ENCODE measurements around the gene ADNP2. TPM values are rescaled to one million over a fixed set of nuclear protein-coding genes. Genes with fewer than 3 reads are reported as not detected.

The ADNP2 gene
- total and polyA plus RNA-seq, 2 of the 13 experiments (the other 11 are each of a cell fraction or from before 2014, with no cell fraction given), result 10.8 to 25.5 TPM

DNA sequence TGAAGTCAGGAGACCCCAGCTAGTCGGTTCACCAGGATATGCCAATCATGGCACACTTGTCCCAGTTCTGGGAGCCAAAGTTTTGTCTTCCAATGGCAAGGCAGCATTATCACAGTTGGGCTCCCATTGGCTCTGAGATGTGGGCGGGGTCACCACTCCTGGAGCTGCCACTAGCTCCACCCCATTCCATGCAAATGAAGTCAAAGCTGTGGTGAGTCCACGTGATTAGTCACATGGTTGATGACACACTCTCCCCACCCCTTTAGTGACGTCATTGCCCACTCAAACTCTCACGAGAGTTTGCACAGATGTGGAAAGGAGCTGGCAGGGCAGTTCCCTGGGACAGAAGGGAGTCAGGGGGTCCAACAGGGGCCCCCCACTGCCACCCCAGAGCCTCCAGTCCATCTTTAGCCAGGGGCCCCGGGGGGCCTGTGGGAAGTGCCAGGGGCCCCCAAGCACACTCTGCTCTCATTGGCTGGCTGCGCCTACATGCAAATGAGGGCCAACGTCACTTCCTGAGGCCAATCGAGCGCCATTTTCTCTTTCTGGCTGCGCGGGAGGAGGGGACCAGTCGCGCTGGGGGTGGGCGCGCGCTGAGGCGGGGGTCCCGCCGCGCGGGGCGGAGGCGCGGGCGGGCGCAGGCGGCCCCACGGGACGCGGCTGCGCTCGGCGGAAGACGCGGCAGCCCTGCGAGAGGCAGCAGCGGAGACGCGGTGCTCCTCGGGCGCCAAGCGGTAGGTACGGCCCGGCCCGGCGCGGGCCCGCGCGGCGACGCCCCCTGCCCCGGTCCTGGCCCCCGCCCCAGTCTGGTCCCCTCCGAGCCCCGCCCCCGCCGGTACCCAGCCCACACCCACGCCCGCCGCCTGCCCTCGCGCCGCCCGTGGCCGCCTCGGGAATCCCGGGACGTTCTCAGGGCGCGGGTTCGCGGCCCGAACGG lies at the start of gene ADNP2 (continued):
- TF ChIP-seq, protein P1, sequence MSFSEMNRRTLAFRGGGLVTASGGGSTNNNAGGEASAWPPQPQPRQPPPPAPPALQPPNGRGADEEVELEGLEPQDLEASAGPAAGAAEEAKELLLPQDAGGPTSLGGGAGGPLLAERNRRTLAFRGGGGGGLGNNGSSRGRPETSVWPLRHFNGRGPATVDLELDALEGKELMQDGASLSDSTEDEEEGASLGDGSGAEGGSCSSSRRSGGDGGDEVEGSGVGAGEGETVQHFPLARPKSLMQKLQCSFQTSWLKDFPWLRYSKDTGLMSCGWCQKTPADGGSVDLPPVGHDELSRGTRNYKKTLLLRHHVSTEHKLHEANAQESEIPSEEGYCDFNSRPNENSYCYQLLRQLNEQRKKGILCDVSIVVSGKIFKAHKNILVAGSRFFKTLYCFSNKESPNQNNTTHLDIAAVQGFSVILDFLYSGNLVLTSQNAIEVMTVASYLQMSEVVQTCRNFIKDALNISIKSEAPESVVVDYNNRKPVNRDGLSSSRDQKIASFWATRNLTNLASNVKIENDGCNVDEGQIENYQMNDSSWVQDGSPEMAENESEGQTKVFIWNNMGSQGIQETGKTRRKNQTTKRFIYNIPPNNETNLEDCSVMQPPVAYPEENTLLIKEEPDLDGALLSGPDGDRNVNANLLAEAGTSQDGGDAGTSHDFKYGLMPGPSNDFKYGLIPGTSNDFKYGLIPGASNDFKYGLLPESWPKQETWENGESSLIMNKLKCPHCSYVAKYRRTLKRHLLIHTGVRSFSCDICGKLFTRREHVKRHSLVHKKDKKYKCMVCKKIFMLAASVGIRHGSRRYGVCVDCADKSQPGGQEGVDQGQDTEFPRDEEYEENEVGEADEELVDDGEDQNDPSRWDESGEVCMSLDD (CRISPR knock-in tag; IDR thresholded peaks at IDR 0.05; ENCODE audit: borderline replicate concordance), result peak; percentile 91
- TF ChIP-seq SALL1 (CRISPR knock-in tag; IDR thresholded peaks at IDR 0.05) (peak; percentile 36; the same call in 1 of the 2 replicates), GABPA (IDR thresholded peaks at IDR 0.05; ENCODE audit: low read depth, low read length) (peak; percentile 58), GABPA (CRISPR knock-in tag; IDR thresholded peaks at IDR 0.05; ENCODE audit: low read depth) (peak; percentile 90), RXRB (CRISPR knock-in tag; IDR thresholded peaks at IDR 0.05; ENCODE audit: borderline replicate concordance) (peak; percentile 27; the same call in 1 of the 2 replicates), FOXM1 (CRISPR knock-in tag; IDR thresholded peaks at IDR 0.05) (no peak), JUN (CRISPR knock-in tag; IDR thresholded peaks at IDR 0.05) (no peak), FOXK2 (IDR thresholded peaks at IDR 0.05) (no peak), ZNF672 (CRISPR knock-in tag; IDR thresholded peaks at IDR 0.05) (no peak), ATF7-NPFF (CRISPR knock-in tag; IDR thresholded peaks at IDR 0.05; ENCODE audit: low read depth) (no peak; the same call in 1 of the 2 replicates), PPARG (CRISPR knock-in tag; conservative IDR thresholded peaks at IDR 0.05) (no peak), NFKB2 (CRISPR knock-in tag; IDR thresholded peaks at IDR 0.05; ENCODE audit: borderline replicate concordance) (no peak), SNAPC2 (CRISPR knock-in tag; IDR thresholded peaks at IDR 0.05) (peak; percentile 80; the same call in 1 of the 2 replicates), ZNF256 (CRISPR knock-in tag; conservative IDR thresholded peaks at IDR 0.05) (0 out of 2 replicates have a peak, but pooled peaks have one; percentile 44), PAF1 (CRISPR knock-in tag; IDR thresholded peaks at IDR 0.05) (no peak), ZNF326 (CRISPR knock-in tag; IDR thresholded peaks at IDR 0.05; ENCODE audit: borderline replicate concordance) (no peak), MBD4 (IDR thresholded peaks at IDR 0.05; ENCODE audit: borderline replicate concordance, low read length) (no peak), NFYB (CRISPR knock-in tag; IDR thresholded peaks at IDR 0.05) (peak; percentile 91), RCOR2 (CRISPR knock-in tag; IDR thresholded peaks at IDR 0.05) (no peak)
- TF ChIP-seq, protein P2, sequence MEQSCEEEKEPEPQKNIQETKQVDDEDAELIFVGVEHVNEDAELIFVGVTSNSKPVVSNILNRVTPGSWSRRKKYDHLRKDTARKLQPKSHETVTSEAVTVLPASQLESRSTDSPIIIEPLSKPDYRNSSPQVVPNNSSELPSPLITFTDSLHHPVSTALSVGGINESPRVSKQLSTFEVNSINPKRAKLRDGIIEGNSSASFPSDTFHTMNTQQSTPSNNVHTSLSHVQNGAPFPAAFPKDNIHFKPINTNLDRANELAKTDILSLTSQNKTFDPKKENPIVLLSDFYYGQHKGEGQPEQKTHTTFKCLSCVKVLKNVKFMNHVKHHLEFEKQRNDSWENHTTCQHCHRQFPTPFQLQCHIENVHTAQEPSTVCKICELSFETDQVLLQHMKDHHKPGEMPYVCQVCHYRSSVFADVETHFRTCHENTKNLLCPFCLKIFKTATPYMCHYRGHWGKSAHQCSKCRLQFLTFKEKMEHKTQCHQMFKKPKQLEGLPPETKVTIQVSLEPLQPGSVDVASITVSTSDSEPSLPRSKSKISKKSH (CRISPR knock-in tag; IDR thresholded peaks at IDR 0.05; ENCODE audit: borderline replicate concordance), result no peak
- TF ChIP-seq, protein P3, sequence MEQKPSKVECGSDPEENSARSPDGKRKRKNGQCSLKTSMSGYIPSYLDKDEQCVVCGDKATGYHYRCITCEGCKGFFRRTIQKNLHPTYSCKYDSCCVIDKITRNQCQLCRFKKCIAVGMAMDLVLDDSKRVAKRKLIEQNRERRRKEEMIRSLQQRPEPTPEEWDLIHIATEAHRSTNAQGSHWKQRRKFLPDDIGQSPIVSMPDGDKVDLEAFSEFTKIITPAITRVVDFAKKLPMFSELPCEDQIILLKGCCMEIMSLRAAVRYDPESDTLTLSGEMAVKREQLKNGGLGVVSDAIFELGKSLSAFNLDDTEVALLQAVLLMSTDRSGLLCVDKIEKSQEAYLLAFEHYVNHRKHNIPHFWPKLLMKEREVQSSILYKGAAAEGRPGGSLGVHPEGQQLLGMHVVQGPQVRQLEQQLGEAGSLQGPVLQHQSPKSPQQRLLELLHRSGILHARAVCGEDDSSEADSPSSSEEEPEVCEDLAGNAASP (CRISPR knock-in tag; IDR thresholded peaks at IDR 0.05; ENCODE audit: borderline replicate concordance), result no peak
- TF ChIP-seq, protein P4, sequence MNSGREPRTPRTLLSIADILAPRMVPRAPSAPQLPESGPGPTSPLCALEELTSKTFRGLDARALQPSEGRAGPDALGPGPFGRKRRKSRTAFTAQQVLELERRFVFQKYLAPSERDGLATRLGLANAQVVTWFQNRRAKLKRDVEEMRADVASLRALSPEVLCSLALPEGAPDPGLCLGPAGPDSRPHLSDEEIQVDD (CRISPR knock-in tag; IDR thresholded peaks at IDR 0.05; ENCODE audit: borderline replicate concordance), result no peak
- TF ChIP-seq, protein P5, sequence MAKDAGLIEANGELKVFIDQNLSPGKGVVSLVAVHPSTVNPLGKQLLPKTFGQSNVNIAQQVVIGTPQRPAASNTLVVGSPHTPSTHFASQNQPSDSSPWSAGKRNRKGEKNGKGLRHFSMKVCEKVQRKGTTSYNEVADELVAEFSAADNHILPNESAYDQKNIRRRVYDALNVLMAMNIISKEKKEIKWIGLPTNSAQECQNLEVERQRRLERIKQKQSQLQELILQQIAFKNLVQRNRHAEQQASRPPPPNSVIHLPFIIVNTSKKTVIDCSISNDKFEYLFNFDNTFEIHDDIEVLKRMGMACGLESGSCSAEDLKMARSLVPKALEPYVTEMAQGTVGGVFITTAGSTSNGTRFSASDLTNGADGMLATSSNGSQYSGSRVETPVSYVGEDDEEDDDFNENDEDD (CRISPR knock-in tag; IDR thresholded peaks at IDR 0.05; ENCODE audit: borderline replicate concordance), result peak; percentile 23; the same call in 1 of the 2 replicates
